Coronary artery (tissue), 2 donors: ENCODE results near the gene WIF1.

ENCODE experiments used
- DNase-seq: peaks from one replicate; pipeline ENCODE4 v3.0.0-alpha.2; 2017; ENCODE audit warnings: low spot score
- H3K27ac ChIP-seq, 2 donors: fragments of 200-600 bp; sonication (generic); one replicate each; pipeline ENCODE4 v1.5.1; 2016 to 2019
- H3K4me3 ChIP-seq: fragments of 200-600 bp; sonication (generic); 2 replicates; pipeline ENCODE4 v1.5.1; 2016; ENCODE audit warnings: mild to moderate bottlenecking, moderate library complexity
- TF ChIP-seq, protein P1 (sequence below): fragments of 200-600 bp; sonication (generic); IDR thresholded peaks from one replicate; pipeline ENCODE4 v1.5.1; 2019; ENCODE audit warnings: antibody characterized with exemption

Gene WIF1

DNA sequence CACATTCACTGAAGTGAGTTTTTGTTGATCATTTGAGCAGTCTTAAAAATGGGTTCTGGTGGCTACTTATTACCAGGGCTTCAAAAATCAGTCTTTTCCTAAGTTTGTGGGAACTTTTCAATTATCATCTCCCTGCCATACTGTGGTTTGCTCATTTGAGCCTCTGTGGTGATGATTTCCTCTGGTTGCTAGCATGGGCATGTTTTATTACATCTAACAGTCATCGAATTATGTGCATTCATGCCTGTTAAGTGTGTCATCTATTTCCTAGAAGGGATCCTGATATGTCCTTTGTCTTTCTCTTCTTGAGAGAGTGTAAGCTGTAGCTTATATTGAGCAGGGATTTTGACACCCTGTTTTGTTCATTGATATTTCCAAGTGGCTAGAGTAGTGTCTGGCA, 116.8 kb downstream of the WIF1 start:
- no peak for DNase-seq
- TF ChIP-seq, protein P1, sequence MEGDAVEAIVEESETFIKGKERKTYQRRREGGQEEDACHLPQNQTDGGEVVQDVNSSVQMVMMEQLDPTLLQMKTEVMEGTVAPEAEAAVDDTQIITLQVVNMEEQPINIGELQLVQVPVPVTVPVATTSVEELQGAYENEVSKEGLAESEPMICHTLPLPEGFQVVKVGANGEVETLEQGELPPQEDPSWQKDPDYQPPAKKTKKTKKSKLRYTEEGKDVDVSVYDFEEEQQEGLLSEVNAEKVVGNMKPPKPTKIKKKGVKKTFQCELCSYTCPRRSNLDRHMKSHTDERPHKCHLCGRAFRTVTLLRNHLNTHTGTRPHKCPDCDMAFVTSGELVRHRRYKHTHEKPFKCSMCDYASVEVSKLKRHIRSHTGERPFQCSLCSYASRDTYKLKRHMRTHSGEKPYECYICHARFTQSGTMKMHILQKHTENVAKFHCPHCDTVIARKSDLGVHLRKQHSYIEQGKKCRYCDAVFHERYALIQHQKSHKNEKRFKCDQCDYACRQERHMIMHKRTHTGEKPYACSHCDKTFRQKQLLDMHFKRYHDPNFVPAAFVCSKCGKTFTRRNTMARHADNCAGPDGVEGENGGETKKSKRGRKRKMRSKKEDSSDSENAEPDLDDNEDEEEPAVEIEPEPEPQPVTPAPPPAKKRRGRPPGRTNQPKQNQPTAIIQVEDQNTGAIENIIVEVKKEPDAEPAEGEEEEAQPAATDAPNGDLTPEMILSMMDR: no peak
- Histone ChIP-seq H3K4me3 (no peak overlapping the region), H3K27ac (no peak overlapping the region)
